ENCODE results near the gene ZNRF3. TPM values are rescaled to one million over a fixed set of nuclear protein-coding genes. Genes with fewer than 3 reads are reported as not detected.

The ZNRF3 gene
- total RNA-seq, 1 donor: 6.9 TPM

GRCh38 chr22:29055192-29055830 is 171.9 kb downstream of the ZNRF3 start:
- TF ChIP-seq, protein P1, sequence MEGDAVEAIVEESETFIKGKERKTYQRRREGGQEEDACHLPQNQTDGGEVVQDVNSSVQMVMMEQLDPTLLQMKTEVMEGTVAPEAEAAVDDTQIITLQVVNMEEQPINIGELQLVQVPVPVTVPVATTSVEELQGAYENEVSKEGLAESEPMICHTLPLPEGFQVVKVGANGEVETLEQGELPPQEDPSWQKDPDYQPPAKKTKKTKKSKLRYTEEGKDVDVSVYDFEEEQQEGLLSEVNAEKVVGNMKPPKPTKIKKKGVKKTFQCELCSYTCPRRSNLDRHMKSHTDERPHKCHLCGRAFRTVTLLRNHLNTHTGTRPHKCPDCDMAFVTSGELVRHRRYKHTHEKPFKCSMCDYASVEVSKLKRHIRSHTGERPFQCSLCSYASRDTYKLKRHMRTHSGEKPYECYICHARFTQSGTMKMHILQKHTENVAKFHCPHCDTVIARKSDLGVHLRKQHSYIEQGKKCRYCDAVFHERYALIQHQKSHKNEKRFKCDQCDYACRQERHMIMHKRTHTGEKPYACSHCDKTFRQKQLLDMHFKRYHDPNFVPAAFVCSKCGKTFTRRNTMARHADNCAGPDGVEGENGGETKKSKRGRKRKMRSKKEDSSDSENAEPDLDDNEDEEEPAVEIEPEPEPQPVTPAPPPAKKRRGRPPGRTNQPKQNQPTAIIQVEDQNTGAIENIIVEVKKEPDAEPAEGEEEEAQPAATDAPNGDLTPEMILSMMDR (IDR thresholded peaks at IDR 0.05; ENCODE audit: extremely low read depth, low read depth, low read length): no peak
- no peak overlapping the region for H3K27ac ChIP-seq (ENCODE audit: low read depth, low read length)
- H3K4me1 ChIP-seq (ENCODE audit: insufficient read depth, low read length): no peaks in the 10 kb centered on the region
- peak; percentile 48 for DNase-seq (ENCODE audit: insufficient read length, low spot score, missing footprints)
- H2AFZ ChIP-seq (ENCODE audit: low read length): no peak overlapping the region
- H3K4me2 ChIP-seq (ENCODE audit: insufficient read depth, low read length): no peak overlapping the region
- H3K36me3 ChIP-seq (ENCODE audit: insufficient read depth, low read length): no peaks in the 10 kb centered on the region
- H3K79me2 ChIP-seq (ENCODE audit: insufficient read depth, low read length): no peaks in the 10 kb centered on the region
- H3K4me3 ChIP-seq (ENCODE audit: insufficient read depth, low read length): no peak overlapping the region
- no peaks in the 10 kb centered on the region for H3K27me3 ChIP-seq (ENCODE audit: insufficient read depth, low read length)
- H3K9me3 ChIP-seq (ENCODE audit: low read depth, low read length): no peaks in the 10 kb centered on the region
- no peaks in the 10 kb centered on the region for H4K20me1 ChIP-seq (ENCODE audit: insufficient read depth, low read length)

DNA sequence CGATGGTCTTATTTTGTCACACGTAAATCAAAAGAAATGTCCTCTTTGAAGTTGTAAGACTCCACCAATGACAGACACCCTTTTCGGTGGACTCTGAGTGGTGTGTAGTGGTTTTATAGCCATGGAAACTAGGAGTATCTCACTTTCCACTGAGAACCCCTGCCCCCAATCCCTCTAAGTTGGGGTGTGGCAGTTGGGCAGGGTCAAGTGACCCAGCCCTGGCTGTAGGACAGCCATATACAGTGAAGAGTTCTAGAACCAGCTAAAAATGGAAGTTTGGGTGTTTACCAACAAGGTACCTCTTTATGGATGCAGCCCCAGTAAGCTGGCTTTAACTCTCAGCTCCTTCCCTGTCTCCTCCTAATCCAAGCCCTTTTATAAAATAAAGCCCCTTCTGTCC is 173.1 kb downstream of the ZNRF3 start:
- Histone ChIP-seq H2AFZ (ENCODE audit: low read length) (no peak overlapping the region), H3K4me2 (ENCODE audit: insufficient read depth, low read length) (no peak overlapping the region), H3K27me3 (ENCODE audit: insufficient read depth, low read length) (no peaks in the 10 kb centered on the region), H3K4me1 (ENCODE audit: insufficient read depth, low read length) (no peaks in the 10 kb centered on the region), H4K20me1 (ENCODE audit: insufficient read depth, low read length) (no peaks in the 10 kb centered on the region), H3K79me2 (ENCODE audit: insufficient read depth, low read length) (no peaks in the 10 kb centered on the region), H3K4me3 (ENCODE audit: insufficient read depth, low read length) (no peak overlapping the region), H3K27ac (ENCODE audit: low read depth, low read length) (no peak overlapping the region), H3K36me3 (ENCODE audit: insufficient read depth, low read length) (no peaks in the 10 kb centered on the region), H3K9me3 (ENCODE audit: low read depth, low read length) (no peaks in the 10 kb centered on the region)
- TF ChIP-seq, protein P1 (IDR thresholded peaks at IDR 0.05; ENCODE audit: extremely low read depth, low read depth, low read length): no peak
- DNase-seq (ENCODE audit: insufficient read length, low spot score, missing footprints): no peak

- DNase-seq (ENCODE audit: insufficient read length, low spot score, missing footprints): no peak
- Histone ChIP-seq H3K4me2 (ENCODE audit: insufficient read depth, low read length) (no peak overlapping the region), H3K4me1 (ENCODE audit: insufficient read depth, low read length) (no peaks in the 10 kb centered on the region), H2AFZ (ENCODE audit: low read length) (no peak overlapping the region), H3K79me2 (ENCODE audit: insufficient read depth, low read length) (no peaks in the 10 kb centered on the region), H3K9me3 (ENCODE audit: low read depth, low read length) (no peaks in the 10 kb centered on the region), H4K20me1 (ENCODE audit: insufficient read depth, low read length) (no peaks in the 10 kb centered on the region), H3K27me3 (ENCODE audit: insufficient read depth, low read length) (no peaks in the 10 kb centered on the region), H3K4me3 (ENCODE audit: insufficient read depth, low read length) (no peak overlapping the region), H3K27ac (ENCODE audit: low read depth, low read length) (no peak overlapping the region), H3K36me3 (ENCODE audit: insufficient read depth, low read length) (no peaks in the 10 kb centered on the region)
- TF ChIP-seq, protein P1 (IDR thresholded peaks at IDR 0.05; ENCODE audit: extremely low read depth, low read depth, low read length): no peak
These were observed 177.0 kb downstream of the ZNRF3 start for GRCh38 chr22:29060251-29060869.

DNA sequence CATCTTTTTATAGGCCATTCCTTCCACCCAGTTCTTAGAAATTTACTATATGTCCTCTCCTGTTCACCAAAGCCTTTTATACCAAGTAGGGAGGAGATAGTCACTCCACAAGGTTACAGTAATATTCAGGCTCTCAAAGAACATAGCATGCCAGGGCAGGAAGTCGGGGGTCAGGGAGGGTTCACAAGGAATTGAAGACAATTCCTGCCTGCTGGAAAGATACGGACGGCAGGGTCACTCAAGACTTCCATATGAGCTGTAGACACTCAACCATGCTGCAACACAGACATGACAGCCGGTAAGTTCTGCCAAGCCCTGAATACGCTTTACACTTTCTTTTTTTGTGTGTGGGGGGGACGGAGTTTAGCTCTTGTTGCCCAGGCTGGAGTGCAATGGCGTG is 177.6 kb downstream of the ZNRF3 start:
- TF ChIP-seq, protein P1 (IDR thresholded peaks at IDR 0.05; ENCODE audit: extremely low read depth, low read depth, low read length): no peak
- Histone ChIP-seq H3K4me2 (ENCODE audit: insufficient read depth, low read length) (no peak overlapping the region), H3K4me3 (ENCODE audit: insufficient read depth, low read length) (no peak overlapping the region), H3K36me3 (ENCODE audit: insufficient read depth, low read length) (no peaks in the 10 kb centered on the region), H4K20me1 (ENCODE audit: insufficient read depth, low read length) (no peaks in the 10 kb centered on the region), H3K79me2 (ENCODE audit: insufficient read depth, low read length) (no peaks in the 10 kb centered on the region), H3K27ac (ENCODE audit: low read depth, low read length) (no peak overlapping the region), H3K4me1 (ENCODE audit: insufficient read depth, low read length) (no peaks in the 10 kb centered on the region), H3K9me3 (ENCODE audit: low read depth, low read length) (no peaks in the 10 kb centered on the region), H2AFZ (ENCODE audit: low read length) (no peak overlapping the region), H3K27me3 (ENCODE audit: insufficient read depth, low read length) (no peaks in the 10 kb centered on the region)
- no peak for DNase-seq (ENCODE audit: insufficient read length, low spot score, missing footprints)

Data from osteoblast (primary cell).